Heart right ventricle (tissue), 16 donors: Measurements from ENCODE around the gene DPF1. TPM values are rescaled to one million over a fixed set of nuclear protein-coding genes. Genes with fewer than 3 reads are reported as not detected.

ENCODE experiments used
- ATAC-seq, 8 donors: fragments of 200-7000 bp; cut with Tn5 transposase; one replicate each; pipeline ENCODE4 v1.9.1; 2020; ENCODE audit warnings: mild to moderate bottlenecking in 8 of 8, moderate library complexity in 8 of 8, moderate number of reproducible peaks in 1 of 8
- DNase-seq, 2 donors: peaks; one replicate each; pipeline ENCODE4 v3.0.0-alpha.2; 2020
- H3K27ac ChIP-seq, 10 donors: fragments of 200-600 bp; sonication (generic) in 2 of 10; one replicate each; pipeline versions ENCODE4 v1.5.0 to v1.8.0; 2020 to 2022; ENCODE audit warnings: mild to moderate bottlenecking in 3 of 10
- H3K27me3 ChIP-seq, 7 donors: fragments of 200-600 bp; one replicate each; pipeline ENCODE4 v1.8.0; 2021 to 2022; ENCODE audit warnings: mild to moderate bottlenecking in 2 of 7
- H3K36me3 ChIP-seq, 9 donors: fragments of 200-600 bp; sonication (generic) in 1 of 9; one replicate each; pipeline versions ENCODE4 v1.5.0 to v1.8.0; 2020 to 2022; ENCODE audit warnings: mild to moderate bottlenecking in 2 of 9
- H3K4me1 ChIP-seq, 9 donors: fragments of 200-600 bp; sonication (generic) in 1 of 9; one replicate each; pipeline versions ENCODE4 v1.5.0 to v1.8.0; 2020 to 2022; ENCODE audit warnings: mild to moderate bottlenecking in 4 of 9
- H3K4me3 ChIP-seq, 10 donors: fragments of 200-600 bp; sonication (generic) in 2 of 10; one replicate each; pipeline versions ENCODE4 v1.5.0 to v1.8.0; 2020 to 2022; ENCODE audit warnings: mild to moderate bottlenecking in 7 of 10, moderate library complexity in 2 of 10
- H3K9me3 ChIP-seq, 11 donors: fragments of 200-600 bp in 10 of 11; sonication (generic) in 2 of 11; one replicate each; pipeline versions ENCODE4 v1.5.0 to v1.8.0; 2013 to 2022; ENCODE audit warnings: mild to moderate bottlenecking in 2 of 11, control low read depth in 1 of 11, moderate library complexity in 1 of 11
- WGBS, 2 donors: extraction: QIAGEN DNeasy Blood & Tissue Kit; methylation state at CpG; one replicate each; pipeline ENCODE4 v1.1.7; 2013; ENCODE audit warnings: inconsistent platforms in 1 of 2; 5-methylcytosine and 5-hydroxymethylcytosine counted together
- intact Hi-C, 10 donors: fragments of 100-400 bp; cut with DNase I; formaldehyde crosslinking; loops; one replicate each; pipeline versions ENCODE4 v1.11.1 to v1.14.2; 2022
- polyA plus RNA-seq, 2 donors: library from polyadenylated mRNA; stranded (reverse); fragments of 200-250 nt; gene quantifications; one replicate each; pipeline ENCODE4 v1.2.3, GENCODE V29; 2013
- total RNA-seq, 10 donors: library from RNA; stranded (reverse); fragmentation: NEBNext Ultra II Directional in 3 of 10; extraction: Animal tissue kit (Norgen Biotek cat#: 25700) in 3 of 10; gene quantifications; one replicate each; pipeline versions ENCODE4 v1.2.1 to v1.2.4, GENCODE V29; 2021 to 2023
- TF ChIP-seq, protein P1 (sequence below), 9 donors: fragments of 200-600 bp; sonication (generic) in 2 of 9; IDR thresholded peaks; one replicate each; pipeline versions ENCODE4 v1.5.0 to v1.8.0; 2021 to 2022; ENCODE audit warnings: antibody characterized with exemption in 9 of 9, mild to moderate bottlenecking in 5 of 9, moderate library complexity in 1 of 9
- donor health status: Arrhythmogenic right ventricular cardiomyopathy.
- donor health status: ischemic (EF 13 %, LVEDD 7.1; RV severe dilation, severe dysfunction).
- donor health status: healthy with polysubstance abuse.
- donor health status: DM: no; HTN: yes; CAD: no.
- donor health status: DM: no; HTN: no; CAD: no.
- donor health status: ischemic (EF 25% LVEDD 6.9; RV normal size, moderate dysfunction).
- donor health status: ischemic (EF 25% LVEDD 5.7; RV mildly dilated, moderate dysfunction).
- donor health status: healthy.
- donor health status: DM: yes; HTN: yes; CAD: no.
- donor health status: Ischemic cardiomyopathy.
- donor health status: ischemic (EF 35%, LVEDD 5.7; RV mildly dilated, moderate dysfunction).
- donor health status: nonischemic (EF 11% LVEDD 7.7; RV severe dilation, severe dysfunction).
- donor health status: DM: yes; HTN: yes; CAD: no.
- donor health status: PGD.
- donor health status: ischemic (EF 29% LVEDD 5.4; RV normal size, mild dysfunction).
- donor health status: nonischemic (EF 23%, LVEDD 6.1; RV moderate dilation, normal function).

The DPF1 gene
- total and polyA plus RNA-seq, 12 donors, result 0.09 to 0.72 (median 0.29) TPM; not detected in 5

DNA sequence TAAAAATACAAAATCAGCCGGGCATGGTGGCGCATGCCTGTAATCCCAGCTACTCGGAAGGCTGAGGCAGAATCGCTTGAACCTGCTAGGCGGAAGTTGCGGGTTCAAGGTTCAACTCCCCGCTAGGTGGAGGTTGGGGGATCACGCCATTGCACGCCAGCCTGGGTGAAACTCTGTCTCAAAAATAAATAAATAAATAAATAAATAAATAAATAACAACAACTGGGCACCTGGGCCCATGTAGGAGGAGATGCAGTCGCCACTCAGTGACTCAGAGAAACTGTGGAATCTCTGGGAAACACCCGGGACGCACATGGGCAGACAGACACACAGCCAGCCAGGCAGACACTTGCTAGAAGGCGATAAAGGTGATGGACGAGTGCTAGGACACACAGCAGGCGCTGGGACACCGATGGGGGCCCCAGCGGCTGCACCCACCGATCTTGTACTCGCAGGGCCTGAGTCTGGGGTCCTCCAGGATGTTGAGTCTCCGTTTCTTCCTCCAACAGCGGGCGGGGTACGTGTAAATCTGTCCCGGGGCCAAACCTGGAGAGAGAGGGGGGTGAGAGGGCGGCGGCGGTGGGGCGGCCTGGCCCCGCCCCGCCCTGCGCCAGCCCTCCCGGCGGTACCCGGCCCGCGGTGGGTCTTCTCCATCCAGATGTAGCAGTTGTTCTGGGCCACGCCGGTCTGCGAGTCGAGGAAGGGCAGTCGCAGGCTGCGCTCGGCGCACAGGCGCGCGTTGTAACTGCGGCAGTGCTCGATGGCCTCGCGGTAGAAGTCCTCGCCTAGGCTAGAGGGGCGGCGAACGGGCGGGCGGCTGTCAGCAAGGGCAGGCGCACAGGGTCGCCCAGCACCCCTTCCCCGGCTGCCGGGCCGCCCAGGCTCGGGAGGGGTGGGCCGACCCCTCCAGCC is 1.8 kb downstream of the DPF1 start:
- TF ChIP-seq, protein P1, sequence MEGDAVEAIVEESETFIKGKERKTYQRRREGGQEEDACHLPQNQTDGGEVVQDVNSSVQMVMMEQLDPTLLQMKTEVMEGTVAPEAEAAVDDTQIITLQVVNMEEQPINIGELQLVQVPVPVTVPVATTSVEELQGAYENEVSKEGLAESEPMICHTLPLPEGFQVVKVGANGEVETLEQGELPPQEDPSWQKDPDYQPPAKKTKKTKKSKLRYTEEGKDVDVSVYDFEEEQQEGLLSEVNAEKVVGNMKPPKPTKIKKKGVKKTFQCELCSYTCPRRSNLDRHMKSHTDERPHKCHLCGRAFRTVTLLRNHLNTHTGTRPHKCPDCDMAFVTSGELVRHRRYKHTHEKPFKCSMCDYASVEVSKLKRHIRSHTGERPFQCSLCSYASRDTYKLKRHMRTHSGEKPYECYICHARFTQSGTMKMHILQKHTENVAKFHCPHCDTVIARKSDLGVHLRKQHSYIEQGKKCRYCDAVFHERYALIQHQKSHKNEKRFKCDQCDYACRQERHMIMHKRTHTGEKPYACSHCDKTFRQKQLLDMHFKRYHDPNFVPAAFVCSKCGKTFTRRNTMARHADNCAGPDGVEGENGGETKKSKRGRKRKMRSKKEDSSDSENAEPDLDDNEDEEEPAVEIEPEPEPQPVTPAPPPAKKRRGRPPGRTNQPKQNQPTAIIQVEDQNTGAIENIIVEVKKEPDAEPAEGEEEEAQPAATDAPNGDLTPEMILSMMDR (IDR thresholded peaks at IDR 0.05), result no peak
- peaks cover 13 to 82% (median 65%) of the 10 kb centered on the region in 7 donors for H3K27me3 ChIP-seq
- H3K4me3 ChIP-seq, result no peak overlapping the region
- 58 to 65% methylated on average over 62 to 64 of the region's 64 CpGs for WGBS, 2 donors
- peaks cover 0 to 12% (median 10%) of the 10 kb centered on the region in 9 donors for H3K4me1 ChIP-seq
- ATAC-seq (no peak), DNase-seq (no peak)
- intact Hi-C loops, result loop anchor here in 5 of 10 donors (5.0 to 10.0 kb wide), 3 partner anchors 77 to 320 kb away; partner anchors contain the start of genes SIPA1L3 (in 2 of the 5) and WDR87 (in 2 of the 5)
- no peak overlapping the region for H3K27ac ChIP-seq
- H3K9me3 ChIP-seq, result no peaks in the 10 kb centered on the region
- no peaks in the 10 kb centered on the region for H3K36me3 ChIP-seq

DNA sequence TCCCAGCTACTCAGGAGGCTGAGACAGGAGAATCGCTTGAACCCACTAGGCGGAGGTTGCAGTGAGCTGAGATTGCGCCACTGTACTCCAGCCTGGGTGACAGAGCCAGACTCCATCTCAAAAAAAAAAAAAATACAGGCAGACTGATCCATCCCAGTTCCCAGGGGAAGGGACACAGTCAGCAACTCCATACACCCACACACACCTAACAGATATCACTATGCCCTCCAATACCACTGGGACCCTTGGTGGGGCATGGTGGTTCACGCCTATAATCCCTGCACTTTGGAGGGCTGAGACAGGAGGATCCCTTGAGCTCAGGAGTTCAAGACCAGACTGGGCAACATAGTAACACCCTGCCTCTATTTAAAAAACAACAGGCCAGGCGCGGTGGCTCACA is 2.6 kb downstream of the DPF1 start:
- H3K4me3 ChIP-seq, result no peak overlapping the region
- H3K9me3 ChIP-seq, result no peaks in the 10 kb centered on the region
- DNase-seq (no peak), ATAC-seq (no peak)
- intact Hi-C loops, result loop anchor here in 5 of 10 donors (5.0 to 10.0 kb wide), 3 partner anchors 77 to 319 kb away; partner anchors contain the start of genes SIPA1L3 (in 2 of the 5) and WDR87 (in 2 of the 5)
- H3K27me3 ChIP-seq, result peaks cover 13 to 74% (median 57%) of the 10 kb centered on the region in 7 donors
- TF ChIP-seq, protein P1 (IDR thresholded peaks at IDR 0.05), result no peak
- peaks cover 0 to 12% (median 10%) of the 10 kb centered on the region in 9 donors for H3K4me1 ChIP-seq
- H3K36me3 ChIP-seq, result no peaks in the 10 kb centered on the region
- no peak overlapping the region for H3K27ac ChIP-seq
- WGBS, 2 donors, result 95 to 98% methylated on average over 6 of the region's 6 CpGs

DNA sequence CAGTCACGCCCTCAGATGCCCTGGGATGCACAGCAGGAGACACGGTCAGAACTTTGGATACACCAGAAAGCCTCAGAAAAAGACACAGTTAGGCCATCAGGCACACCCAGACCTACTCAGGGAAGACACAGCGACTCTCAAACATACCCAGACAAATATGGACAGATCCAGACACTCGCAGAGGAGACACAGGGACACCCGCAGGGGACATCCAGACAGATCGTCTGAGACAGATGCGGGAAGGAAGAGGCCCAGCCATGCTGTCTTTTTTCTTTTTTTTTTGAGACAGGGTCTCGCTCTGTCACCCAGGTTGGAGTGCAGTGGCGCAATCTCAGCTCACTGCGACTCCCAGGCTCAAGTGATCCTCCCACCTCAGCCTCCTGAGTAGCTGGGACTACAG is 4.8 kb downstream of the DPF1 start:
- intact Hi-C loops, result loop anchor here in 1 of 10 donors (10.0 kb wide), 1 partner anchor 74 kb away; no protein-coding TSS in a partner anchor
- Histone ChIP-seq H3K27me3 (peaks cover 13 to 55% (median 45%) of the 10 kb centered on the region in 7 donors), H3K36me3 (no peaks in the 10 kb centered on the region), H3K27ac (no peak overlapping the region), H3K9me3 (no peaks in the 10 kb centered on the region), H3K4me3 (no peak overlapping the region), H3K4me1 (peaks cover 0 to 8% (median 8%) of the 10 kb centered on the region in 9 donors)
- DNase-seq (no peak), ATAC-seq (no peak)
- 88 to 91% methylated on average over 10 of the region's 10 CpGs for WGBS, 2 donors
- TF ChIP-seq, protein P1 (IDR thresholded peaks at IDR 0.05), result no peak

DNA sequence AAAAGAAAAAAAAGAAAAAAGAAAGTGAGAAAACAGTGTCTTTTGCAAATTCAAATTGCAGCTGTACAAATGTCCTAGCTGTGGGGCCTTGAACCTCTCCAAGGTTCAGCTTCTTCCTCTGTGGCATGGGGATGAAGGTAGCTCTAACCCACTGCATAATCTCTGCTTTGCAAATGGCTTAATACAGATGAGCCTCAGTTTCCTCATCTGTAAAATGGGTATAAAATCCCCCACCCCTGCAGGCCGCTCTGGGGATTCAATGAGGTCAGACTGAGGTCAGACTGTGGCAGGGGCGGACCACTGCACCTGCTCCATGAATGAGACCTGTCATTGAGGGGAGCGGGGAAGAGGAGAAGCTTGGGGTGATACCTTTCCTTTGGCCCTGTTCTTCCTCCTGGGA is 5.8 kb downstream of the DPF1 start:
- no peak for ATAC-seq
- no peak for DNase-seq
- intact Hi-C loops, result loop anchor here in 1 of 10 donors (10.0 kb wide), 1 partner anchor 73 kb away; no protein-coding TSS in a partner anchor
- Histone ChIP-seq H3K27ac (no peak overlapping the region), H3K4me1 (no peaks in the 10 kb centered on the region), H3K9me3 (no peaks in the 10 kb centered on the region), H3K36me3 (no peaks in the 10 kb centered on the region), H3K27me3 (peaks cover 7 to 48% (median 35%) of the 10 kb centered on the region in 7 donors), H3K4me3 (no peak overlapping the region)
- 96 to 98% methylated on average over 3 of the region's 3 CpGs for WGBS, 2 donors
- TF ChIP-seq, protein P1 (IDR thresholded peaks at IDR 0.05), result no peak
